SW480 (cell line): ENCODE data around the gene GDF7.
"Not testable (repeated sequence)": the region's sequence is repeated elsewhere in the genome, so short reads cannot be mapped to it uniquely, and the experiment has no call there.

ENCODE experiments used
- DNase-seq: peaks from one replicate; pipeline ENCODE4 v3.0.0-alpha.2; 2016; ENCODE audit warnings: low spot score

The GDF7 gene

DNA sequence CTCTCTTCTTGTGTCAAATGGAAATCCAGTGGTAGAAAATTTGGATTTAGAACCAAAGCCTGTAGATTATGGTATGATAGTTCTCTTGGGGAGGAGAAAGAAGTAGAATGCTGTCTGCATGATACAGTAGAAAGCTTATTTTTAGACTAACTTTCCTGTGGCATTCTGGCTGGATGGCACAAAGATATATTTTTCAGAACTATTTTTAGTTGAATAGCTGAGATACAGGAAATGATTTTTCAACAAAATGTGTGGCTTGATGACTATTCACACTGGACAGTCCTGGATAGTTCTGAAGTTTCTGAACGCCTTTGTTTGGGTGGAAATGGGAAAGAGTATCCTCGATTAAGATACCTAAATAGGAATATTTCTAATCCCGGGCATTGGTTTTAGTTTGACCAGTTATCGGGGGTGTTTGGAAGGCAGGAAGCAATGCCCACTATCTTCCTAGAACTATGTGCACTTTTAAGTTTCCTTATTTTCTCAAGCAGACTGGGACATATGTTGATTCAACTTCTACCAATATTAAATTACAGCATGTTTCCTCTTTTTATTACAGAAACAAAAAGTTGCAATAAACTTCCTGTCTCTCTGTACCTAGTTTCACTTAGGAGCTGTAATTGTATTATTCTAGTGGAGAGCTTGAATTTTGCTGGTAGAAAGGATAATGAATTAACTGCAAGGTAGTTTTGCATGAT is 32.1 kb downstream of the GDF7 start:
- DNase-seq: no peak

GRCh38 chr2:20702563-20702962 is 35.6 kb downstream of the GDF7 start:
- DNase-seq: no peak

GRCh38 chr2:20704886-20705285 is 37.9 kb downstream of the GDF7 start:
- DNase-seq: no peak

GRCh38 chr2:20706217-20706616 is 39.3 kb downstream of the GDF7 start:
- DNase-seq: no peak

- DNase-seq: no peak
Measured at GRCh38 chr2:20706786-20707185, 39.8 kb downstream of the GDF7 start.

- DNase-seq: no peak
Measured at GRCh38 chr2:20707601-20708000, 40.7 kb downstream of the GDF7 start.

- not testable (repeated sequence) for DNase-seq
Measured at GRCh38 chr2:20711641-20712040, 44.7 kb downstream of the GDF7 start.

DNA sequence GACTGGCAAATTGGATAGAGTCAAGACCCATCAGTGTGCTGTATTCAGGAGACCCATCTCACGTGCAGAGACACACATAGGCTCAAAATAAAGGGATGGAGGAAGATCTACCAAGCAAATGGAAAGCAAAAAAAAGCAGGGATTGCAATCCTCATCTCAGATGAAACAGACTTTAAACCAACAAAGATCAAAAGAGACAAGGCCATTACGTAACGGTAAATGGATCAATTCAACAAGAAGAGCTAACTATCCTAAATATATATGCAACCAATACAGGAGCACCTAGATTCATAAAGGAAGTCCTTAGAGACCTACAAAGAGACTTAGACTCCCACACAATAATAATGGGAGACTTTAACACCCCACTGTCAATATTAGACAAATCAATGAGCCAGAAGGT is 46.6 kb downstream of the GDF7 start:
- not testable (repeated sequence) for DNase-seq

DNA sequence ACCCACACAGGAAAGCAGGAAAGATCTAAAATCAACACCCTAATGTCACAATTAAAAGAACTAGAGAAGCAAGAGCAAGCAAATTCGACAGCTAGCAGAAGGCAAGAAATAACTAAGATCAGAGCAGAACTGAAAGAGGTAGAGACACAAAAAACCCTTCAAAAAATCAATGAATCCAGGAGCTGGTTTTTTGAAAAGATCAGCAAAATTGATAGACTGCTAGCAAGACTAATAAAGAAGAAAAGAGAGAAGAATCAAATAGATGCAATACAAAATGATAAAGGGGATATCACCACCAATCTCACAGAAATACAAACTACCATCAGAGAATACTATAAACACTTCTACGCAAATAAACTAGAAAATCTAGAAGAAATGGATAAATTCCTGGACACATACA is 47.5 kb downstream of the GDF7 start:
- DNase-seq: not testable (repeated sequence)

DNA sequence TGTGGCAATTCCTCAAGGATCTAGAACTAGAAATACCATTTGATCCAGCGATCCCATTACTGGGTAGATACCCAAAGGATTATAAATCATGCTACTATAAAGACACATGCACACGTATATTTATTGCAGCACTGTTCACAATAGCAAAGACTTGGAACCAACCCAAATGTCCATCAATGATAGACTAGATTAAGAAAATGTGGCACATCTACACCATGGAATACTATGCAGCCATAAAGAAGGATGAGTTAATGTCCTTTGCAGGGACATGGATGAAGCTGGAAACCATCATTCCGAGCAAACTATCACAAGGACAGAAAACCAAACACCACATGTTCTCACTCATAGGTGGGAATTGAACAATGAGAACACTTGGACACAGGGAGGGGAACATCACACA is 49.2 kb downstream of the GDF7 start:
- DNase-seq: not testable (repeated sequence)

DNA sequence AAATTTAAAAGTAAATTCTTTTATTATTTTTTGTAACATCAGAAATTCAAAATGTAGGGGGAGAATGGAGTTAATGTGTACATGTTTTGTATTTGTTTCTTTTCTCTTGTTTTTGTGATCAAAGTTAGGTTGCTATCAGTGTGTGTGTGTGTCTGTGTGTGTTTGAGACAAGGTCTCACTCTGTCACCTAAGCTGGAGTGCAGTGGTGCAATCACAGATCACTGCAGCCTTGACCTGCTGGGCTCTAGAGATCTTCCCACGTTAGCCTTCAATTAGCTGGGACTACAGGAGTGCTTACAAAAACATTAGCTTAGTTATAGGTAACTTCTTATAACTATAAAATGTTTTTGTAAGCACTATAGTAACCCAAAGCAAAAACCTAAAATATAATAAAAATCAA is 50.7 kb downstream of the GDF7 start:
- DNase-seq: no peak

DNA sequence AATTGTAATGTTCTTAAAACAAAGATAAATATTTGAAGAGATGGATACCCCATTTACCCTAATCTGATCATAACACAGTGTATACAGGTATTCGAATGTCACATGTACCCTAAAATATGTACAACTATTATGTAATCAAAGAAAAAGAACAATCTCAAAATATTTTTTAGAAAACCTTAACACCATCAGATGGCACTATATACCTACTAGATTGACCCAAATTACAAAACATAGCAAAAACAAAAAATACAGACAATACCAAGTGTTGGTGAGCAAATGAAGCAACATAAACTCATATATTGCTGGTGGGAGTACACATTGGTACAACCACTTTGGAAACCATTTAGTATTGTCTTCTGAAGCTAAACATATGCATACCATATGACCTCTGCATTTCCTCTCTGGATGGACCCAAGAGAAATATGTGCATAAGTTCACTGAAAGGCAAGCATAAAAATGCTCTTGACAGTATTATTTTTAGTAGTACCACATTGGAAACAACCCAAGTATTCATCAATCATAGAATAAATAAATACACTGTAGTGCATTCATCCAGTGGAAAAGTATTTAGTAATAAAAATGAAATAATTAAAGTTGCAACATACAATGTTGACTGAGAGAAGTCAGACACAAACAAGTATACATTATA is 55.8 kb downstream of the GDF7 start:
- no peak for DNase-seq

- no peak for DNase-seq
Measured at GRCh38 chr2:20723543-20723942, 56.6 kb downstream of the GDF7 start.

GRCh38 chr2:20724500-20725053 is 57.6 kb downstream of the GDF7 start:
- no peak for DNase-seq

DNA sequence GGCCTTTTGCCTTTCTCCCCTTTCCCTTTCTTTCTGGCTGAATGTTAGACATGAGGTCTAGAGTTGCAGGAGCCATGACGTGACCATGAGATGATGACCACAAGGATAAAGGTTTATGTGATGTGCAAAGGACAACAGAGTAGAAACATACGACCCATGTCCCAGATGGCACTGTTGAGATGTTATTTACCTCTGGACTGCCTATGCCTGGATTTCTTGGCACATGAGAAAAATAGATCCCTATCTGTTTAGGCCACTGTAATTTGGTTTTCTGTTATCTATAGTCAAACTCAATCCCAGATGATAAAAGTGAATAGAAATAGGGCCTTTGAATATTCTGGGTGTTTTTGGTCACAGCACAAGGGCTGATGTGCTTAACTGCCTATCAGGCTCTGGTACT is 58.8 kb downstream of the GDF7 start:
- DNase-seq: no peak

GRCh38 chr2:20726913-20727312 is 60.0 kb downstream of the GDF7 start:
- DNase-seq: no peak

- no peak for DNase-seq
Measured at GRCh38 chr2:20728114-20728758, 61.3 kb downstream of the GDF7 start.
